ENCODE measurements around the gene TSHZ3. TPM values are rescaled to one million over a fixed set of nuclear protein-coding genes. Genes with fewer than 3 reads are reported as not detected.

TSHZ3 gene
- total and polyA plus RNA-seq, 2 donors, result 0.28 to 1.1 TPM

GRCh38 chr19:31269425-31270127 lies 79.7 kb downstream of the TSHZ3 start:
- DNase-seq (ENCODE audit: low read depth in 6 of 9, low spot score in 9 of 9), result no peak
- no peak overlapping the region for H3K4me3 ChIP-seq (ENCODE audit: low read length in 2 of 2)
- no peak overlapping the region for H3K27ac ChIP-seq (ENCODE audit: low read depth in 1 of 2, low read length in 1 of 2)
- H3K4me1 ChIP-seq (ENCODE audit: control insufficient read depth in 2 of 2, insufficient read depth in 2 of 2, low read length in 2 of 2), result no peaks in the 10 kb centered on the region
- no peaks in the 10 kb centered on the region for H3K9me3 ChIP-seq (ENCODE audit: control insufficient read depth in 2 of 2, insufficient read depth in 1 of 2, low read length in 1 of 2)
- H3K27me3 ChIP-seq (ENCODE audit: control insufficient read depth in 2 of 2, insufficient read depth in 1 of 2, low read length in 1 of 2), result no peaks in the 10 kb centered on the region
- WGBS, result 90% methylated on average over 10 of the region's 10 CpGs
- H3K36me3 ChIP-seq (ENCODE audit: control insufficient read depth in 2 of 2, insufficient read depth in 2 of 2, low read length in 1 of 2), result no peaks in the 10 kb centered on the region

DNA sequence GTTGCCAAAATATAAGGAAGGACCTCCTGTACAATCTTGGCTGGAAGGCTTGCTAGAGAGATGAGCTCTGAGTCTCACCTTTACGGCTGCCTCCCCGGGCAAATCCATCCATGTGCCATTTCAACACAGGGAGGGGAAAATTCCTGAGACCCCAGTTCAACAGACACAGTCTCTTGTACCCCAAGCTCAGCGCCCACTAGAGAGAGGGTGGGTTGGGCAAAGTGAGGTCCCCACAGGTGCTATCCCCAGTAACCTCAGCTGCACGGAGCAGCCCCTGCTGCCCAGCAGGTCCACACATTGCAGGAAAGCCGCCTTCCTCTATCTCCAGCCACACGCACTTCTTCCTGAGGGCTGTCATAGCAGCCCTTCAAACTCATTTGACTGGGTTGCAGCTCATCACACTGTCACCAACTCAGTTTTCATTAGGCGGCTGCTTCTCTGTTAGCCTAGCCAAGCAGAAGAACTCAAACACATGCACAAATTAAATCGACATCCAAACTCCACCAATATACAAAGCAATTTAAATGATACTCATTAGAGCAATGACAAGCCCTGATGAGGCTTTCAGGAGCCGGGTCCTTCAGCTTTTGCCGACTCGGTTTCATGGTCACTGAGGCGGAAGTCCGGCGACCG lies 80.4 kb downstream of the TSHZ3 start:
- H3K27me3 ChIP-seq (ENCODE audit: control insufficient read depth in 2 of 2, insufficient read depth in 1 of 2, low read length in 1 of 2), result no peaks in the 10 kb centered on the region
- no peak overlapping the region for H3K4me3 ChIP-seq (ENCODE audit: low read length in 2 of 2)
- H3K9me3 ChIP-seq (ENCODE audit: control insufficient read depth in 2 of 2, insufficient read depth in 1 of 2, low read length in 1 of 2), result no peaks in the 10 kb centered on the region
- 93% methylated on average over 15 of the region's 15 CpGs for WGBS
- no peaks in the 10 kb centered on the region for H3K4me1 ChIP-seq (ENCODE audit: control insufficient read depth in 2 of 2, insufficient read depth in 2 of 2, low read length in 2 of 2)
- H3K36me3 ChIP-seq (ENCODE audit: control insufficient read depth in 2 of 2, insufficient read depth in 2 of 2, low read length in 1 of 2), result no peaks in the 10 kb centered on the region
- no peak for DNase-seq (ENCODE audit: low read depth in 6 of 9, low spot score in 9 of 9)
- no peak overlapping the region for H3K27ac ChIP-seq (ENCODE audit: low read depth in 1 of 2, low read length in 1 of 2)

GRCh38 chr19:31266731-31267130 lies 82.5 kb downstream of the TSHZ3 start:
- no peaks in the 10 kb centered on the region for H3K27me3 ChIP-seq (ENCODE audit: control insufficient read depth in 2 of 2, insufficient read depth in 1 of 2, low read length in 1 of 2)
- no peak overlapping the region for H3K4me3 ChIP-seq (ENCODE audit: low read length in 2 of 2)
- H3K27ac ChIP-seq (ENCODE audit: low read depth in 1 of 2, low read length in 1 of 2), result no peak overlapping the region
- DNase-seq (ENCODE audit: low read depth in 6 of 9, low spot score in 9 of 9), result no peak
- H3K4me1 ChIP-seq (ENCODE audit: control insufficient read depth in 2 of 2, insufficient read depth in 2 of 2, low read length in 2 of 2), result no peaks in the 10 kb centered on the region
- no peaks in the 10 kb centered on the region for H3K36me3 ChIP-seq (ENCODE audit: control insufficient read depth in 2 of 2, insufficient read depth in 2 of 2, low read length in 1 of 2)
- no peaks in the 10 kb centered on the region for H3K9me3 ChIP-seq (ENCODE audit: control insufficient read depth in 2 of 2, insufficient read depth in 1 of 2, low read length in 1 of 2)
- WGBS, result 88% methylated on average over 7 of the region's 7 CpGs

DNA sequence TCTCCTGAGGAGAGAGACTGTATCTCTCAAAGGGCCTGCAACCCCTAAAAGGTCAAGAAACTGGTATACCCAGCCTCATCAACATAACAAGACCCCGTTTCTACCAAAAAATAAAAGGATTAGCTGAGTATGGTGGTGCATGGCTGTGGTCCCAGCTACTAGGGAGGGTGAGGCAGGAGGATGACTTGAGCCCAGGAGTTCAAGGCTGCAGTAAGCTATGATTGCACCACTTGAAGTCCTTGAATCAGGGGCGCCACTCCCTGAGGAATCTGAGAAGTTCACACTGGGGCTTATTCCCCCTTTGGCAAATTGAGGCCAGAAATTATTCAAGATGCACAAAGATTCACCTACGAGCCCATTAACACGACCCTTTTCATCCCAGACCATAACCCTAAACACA lies 83.0 kb downstream of the TSHZ3 start:
- WGBS, result 94% methylated on average over 4 of the region's 4 CpGs
- no peaks in the 10 kb centered on the region for H3K9me3 ChIP-seq (ENCODE audit: control insufficient read depth in 2 of 2, insufficient read depth in 1 of 2, low read length in 1 of 2)
- no peaks in the 10 kb centered on the region for H3K4me1 ChIP-seq (ENCODE audit: control insufficient read depth in 2 of 2, insufficient read depth in 2 of 2, low read length in 2 of 2)
- no peak for DNase-seq (ENCODE audit: low read depth in 6 of 9, low spot score in 9 of 9)
- no peaks in the 10 kb centered on the region for H3K36me3 ChIP-seq (ENCODE audit: control insufficient read depth in 2 of 2, insufficient read depth in 2 of 2, low read length in 1 of 2)
- no peaks in the 10 kb centered on the region for H3K27me3 ChIP-seq (ENCODE audit: control insufficient read depth in 2 of 2, insufficient read depth in 1 of 2, low read length in 1 of 2)
- H3K4me3 ChIP-seq (ENCODE audit: low read length in 2 of 2), result no peak overlapping the region
- no peak overlapping the region for H3K27ac ChIP-seq (ENCODE audit: low read depth in 1 of 2, low read length in 1 of 2)

DNA sequence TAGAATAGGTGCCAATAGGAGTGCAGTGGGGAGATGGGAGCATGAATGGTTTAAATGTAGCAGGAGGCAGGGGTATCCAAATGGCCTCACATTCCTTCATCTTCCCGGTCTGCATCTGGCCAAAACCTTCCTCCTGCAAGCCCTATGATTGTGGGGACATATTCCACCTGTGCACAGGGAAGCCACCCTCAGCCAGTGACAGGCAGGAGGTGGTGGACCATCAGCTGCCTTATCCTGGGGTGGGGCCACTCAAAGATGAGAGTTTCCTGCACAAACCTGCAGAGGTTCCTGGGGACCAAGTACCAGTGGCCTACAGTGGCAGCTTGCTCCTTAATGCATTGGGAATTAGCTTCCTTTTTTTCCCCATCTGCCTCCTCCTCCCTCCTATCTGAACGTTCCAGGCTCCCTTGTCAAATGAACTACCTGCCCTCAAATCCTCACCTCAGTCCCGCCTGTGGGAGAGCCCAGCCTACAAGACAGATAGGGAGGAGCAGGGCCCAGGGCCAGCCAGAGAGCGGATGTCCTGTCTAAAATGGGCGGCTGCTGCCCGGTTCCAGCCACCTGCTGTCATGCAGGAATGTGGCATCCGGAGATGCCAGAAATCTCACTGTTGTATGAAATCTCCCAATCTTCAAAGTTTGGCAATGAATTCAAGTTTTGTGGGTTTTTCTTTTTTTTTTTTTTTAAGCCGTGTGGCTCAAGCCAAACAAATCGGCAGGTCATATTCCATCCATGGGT lies 85.0 kb downstream of the TSHZ3 start:
- H3K27ac ChIP-seq (ENCODE audit: low read depth in 1 of 2, low read length in 1 of 2), result no peak overlapping the region
- no peaks in the 10 kb centered on the region for H3K4me1 ChIP-seq (ENCODE audit: control insufficient read depth in 2 of 2, insufficient read depth in 2 of 2, low read length in 2 of 2)
- no peaks in the 10 kb centered on the region for H3K36me3 ChIP-seq (ENCODE audit: control insufficient read depth in 2 of 2, insufficient read depth in 2 of 2, low read length in 1 of 2)
- WGBS, result 88% methylated on average over 9 of the region's 9 CpGs
- no peak overlapping the region for H3K4me3 ChIP-seq (ENCODE audit: low read length in 2 of 2)
- H3K9me3 ChIP-seq (ENCODE audit: control insufficient read depth in 2 of 2, insufficient read depth in 1 of 2, low read length in 1 of 2), result no peaks in the 10 kb centered on the region
- DNase-seq (ENCODE audit: low read depth in 6 of 9, low spot score in 9 of 9), result no peak
- H3K27me3 ChIP-seq (ENCODE audit: control insufficient read depth in 2 of 2, insufficient read depth in 1 of 2, low read length in 1 of 2), result peaks cover 0 to 2% of the 10 kb centered on the region in 2 donors

- H3K4me3 ChIP-seq (ENCODE audit: low read length in 2 of 2), result no peak overlapping the region
- H3K4me1 ChIP-seq (ENCODE audit: control insufficient read depth in 2 of 2, insufficient read depth in 2 of 2, low read length in 2 of 2), result no peaks in the 10 kb centered on the region
- H3K27ac ChIP-seq (ENCODE audit: low read depth in 1 of 2, low read length in 1 of 2), result no peak overlapping the region
- 67% methylated on average over 9 of the region's 9 CpGs for WGBS
- peaks cover 0 to 2% of the 10 kb centered on the region in 2 donors for H3K27me3 ChIP-seq (ENCODE audit: control insufficient read depth in 2 of 2, insufficient read depth in 1 of 2, low read length in 1 of 2)
- no peaks in the 10 kb centered on the region for H3K36me3 ChIP-seq (ENCODE audit: control insufficient read depth in 2 of 2, insufficient read depth in 2 of 2, low read length in 1 of 2)
- H3K9me3 ChIP-seq (ENCODE audit: control insufficient read depth in 2 of 2, insufficient read depth in 1 of 2, low read length in 1 of 2), result no peaks in the 10 kb centered on the region
- DNase-seq (ENCODE audit: low read depth in 6 of 9, low spot score in 9 of 9), result no peak
Measured at GRCh38 chr19:31263328-31263727, 85.9 kb downstream of the TSHZ3 start.

DNA sequence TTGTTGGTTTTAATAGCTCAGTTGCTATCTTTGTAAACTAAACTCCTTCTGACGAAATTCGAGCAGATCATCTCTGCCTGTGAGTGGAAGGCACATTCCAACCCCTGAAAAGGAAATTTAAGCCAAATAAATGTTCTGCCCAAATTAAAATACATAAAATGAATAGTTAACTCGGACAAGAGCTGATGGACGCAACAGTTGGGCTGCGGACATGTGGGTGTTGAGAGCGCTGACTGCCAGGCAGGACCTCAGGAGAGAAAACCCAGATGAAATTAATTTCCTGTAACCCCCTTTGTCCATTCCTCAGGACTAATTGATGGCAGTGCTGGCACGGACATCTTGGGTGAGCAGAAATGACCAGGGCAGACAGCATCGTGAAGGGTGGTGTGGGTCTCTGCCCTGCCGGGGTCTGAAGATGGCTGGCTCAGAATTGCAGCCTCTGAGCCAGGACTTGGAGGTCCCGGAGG lies 86.5 kb downstream of the TSHZ3 start:
- peaks cover 0 to 2% of the 10 kb centered on the region in 2 donors for H3K27me3 ChIP-seq (ENCODE audit: control insufficient read depth in 2 of 2, insufficient read depth in 1 of 2, low read length in 1 of 2)
- no peak for DNase-seq (ENCODE audit: low read depth in 6 of 9, low spot score in 9 of 9)
- no peak overlapping the region for H3K27ac ChIP-seq (ENCODE audit: low read depth in 1 of 2, low read length in 1 of 2)
- H3K4me1 ChIP-seq (ENCODE audit: control insufficient read depth in 2 of 2, insufficient read depth in 2 of 2, low read length in 2 of 2), result no peaks in the 10 kb centered on the region
- H3K9me3 ChIP-seq (ENCODE audit: control insufficient read depth in 2 of 2, insufficient read depth in 1 of 2, low read length in 1 of 2), result no peaks in the 10 kb centered on the region
- 93% methylated on average over 10 of the region's 10 CpGs for WGBS
- no peaks in the 10 kb centered on the region for H3K36me3 ChIP-seq (ENCODE audit: control insufficient read depth in 2 of 2, insufficient read depth in 2 of 2, low read length in 1 of 2)
- H3K4me3 ChIP-seq (ENCODE audit: low read length in 2 of 2), result no peak overlapping the region

GRCh38 chr19:31261603-31262212 lies 87.5 kb downstream of the TSHZ3 start:
- Histone ChIP-seq H3K4me1 (ENCODE audit: control insufficient read depth in 2 of 2, insufficient read depth in 2 of 2, low read length in 2 of 2) (no peaks in the 10 kb centered on the region), H3K27ac (ENCODE audit: low read depth in 1 of 2, low read length in 1 of 2) (no peak overlapping the region), H3K4me3 (ENCODE audit: low read length in 2 of 2) (no peak overlapping the region), H3K36me3 (ENCODE audit: control insufficient read depth in 2 of 2, insufficient read depth in 2 of 2, low read length in 1 of 2) (no peaks in the 10 kb centered on the region), H3K27me3 (ENCODE audit: control insufficient read depth in 2 of 2, insufficient read depth in 1 of 2, low read length in 1 of 2) (peaks cover 0 to 2% of the 10 kb centered on the region in 2 donors), H3K9me3 (ENCODE audit: control insufficient read depth in 2 of 2, insufficient read depth in 1 of 2, low read length in 1 of 2) (no peaks in the 10 kb centered on the region)
- 44% methylated on average over 11 of the region's 11 CpGs for WGBS
- DNase-seq (ENCODE audit: low read depth in 6 of 9, low spot score in 9 of 9), result peak in 1 of 9 donors; percentile 4
